ENCODE results near the gene FPGS.

FPGS gene

DNA sequence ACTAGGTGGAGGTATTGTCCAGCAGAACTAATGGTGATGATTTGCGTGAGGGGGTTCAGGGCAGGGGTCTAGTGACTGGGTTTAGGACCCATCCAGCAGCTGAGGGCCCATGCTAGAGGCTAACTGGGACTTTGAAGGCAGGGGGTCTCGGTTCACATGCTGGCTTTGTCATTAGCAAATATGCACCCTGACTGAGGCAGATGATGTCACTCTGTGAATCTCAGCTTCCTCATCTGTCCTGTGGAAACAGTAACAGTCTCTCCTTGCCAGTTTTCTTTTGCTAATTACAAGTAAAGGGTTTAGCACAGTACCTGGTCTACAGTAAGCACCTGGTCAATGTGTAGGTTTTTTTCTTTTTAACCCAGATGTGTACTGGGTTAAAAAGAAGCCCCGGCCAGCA, 29.4 kb upstream of the FPGS start:
- H2AFZ ChIP-seq (ENCODE audit: low read length) = no peak overlapping the region
- no peaks in the 10 kb centered on the region for H3K36me3 ChIP-seq (ENCODE audit: insufficient read depth, low read length)
- H3K79me2 ChIP-seq (ENCODE audit: insufficient read depth, low read length) = no peaks in the 10 kb centered on the region; the same call in 1 of the 2 replicates
- no peaks in the 10 kb centered on the region for H3K27me3 ChIP-seq (ENCODE audit: insufficient read depth, low read length)
- no peak overlapping the region; the same call in 1 of the 2 replicates for H3K9ac ChIP-seq (ENCODE audit: low read length)
- H3F3A ChIP-seq (ENCODE audit: insufficient read depth, low read length) = no peaks in the 10 kb centered on the region
- H3K27ac ChIP-seq (ENCODE audit: low read depth, low read length, poor library complexity, severe bottlenecking) = peak overlapping the region; percentile 95
- H3K4me3 ChIP-seq (ENCODE audit: low read depth, low read length, poor library complexity, severe bottlenecking) = no peak overlapping the region
- no peak overlapping the region for H3K4me2 ChIP-seq (ENCODE audit: low read length)
- H4K20me1 ChIP-seq (ENCODE audit: insufficient read depth, low read length) = no peaks in the 10 kb centered on the region
- peaks cover 61% of the 10 kb centered on the region for H3K4me1 ChIP-seq (ENCODE audit: insufficient read depth, low read length, severe bottlenecking)
- H3K9me2 ChIP-seq (ENCODE audit: low read depth, low read length) = no peaks in the 10 kb centered on the region
- no peak for TF ChIP-seq EZH2 (IDR thresholded peaks at IDR 0.05; ENCODE audit: borderline replicate concordance, low read length)
- no peaks in the 10 kb centered on the region for H3K9me3 ChIP-seq (ENCODE audit: low read length)

DNA sequence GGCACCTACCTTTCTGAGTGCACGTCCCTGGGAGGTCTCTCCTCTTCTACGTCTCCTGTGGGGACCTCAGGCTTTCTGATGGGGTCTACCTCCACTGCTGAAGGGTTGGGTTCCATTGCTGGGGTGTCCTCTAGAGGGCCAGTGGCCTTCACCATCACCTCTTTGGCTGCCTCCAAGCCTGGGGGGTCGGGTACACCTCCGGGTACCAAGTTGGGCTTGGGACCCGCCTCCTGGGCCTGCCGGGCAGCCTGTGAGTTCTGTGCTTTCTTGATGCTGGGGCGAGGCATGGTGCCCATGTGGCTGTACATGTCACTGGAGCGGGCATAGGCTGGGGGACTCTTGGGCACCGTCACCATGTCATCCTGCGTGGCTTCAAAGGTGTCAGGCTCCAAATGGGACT, 28.7 kb upstream of the FPGS start:
- no peak for TF ChIP-seq EZH2 (IDR thresholded peaks at IDR 0.05; ENCODE audit: borderline replicate concordance, low read length)
- TF ChIP-seq, protein P1, sequence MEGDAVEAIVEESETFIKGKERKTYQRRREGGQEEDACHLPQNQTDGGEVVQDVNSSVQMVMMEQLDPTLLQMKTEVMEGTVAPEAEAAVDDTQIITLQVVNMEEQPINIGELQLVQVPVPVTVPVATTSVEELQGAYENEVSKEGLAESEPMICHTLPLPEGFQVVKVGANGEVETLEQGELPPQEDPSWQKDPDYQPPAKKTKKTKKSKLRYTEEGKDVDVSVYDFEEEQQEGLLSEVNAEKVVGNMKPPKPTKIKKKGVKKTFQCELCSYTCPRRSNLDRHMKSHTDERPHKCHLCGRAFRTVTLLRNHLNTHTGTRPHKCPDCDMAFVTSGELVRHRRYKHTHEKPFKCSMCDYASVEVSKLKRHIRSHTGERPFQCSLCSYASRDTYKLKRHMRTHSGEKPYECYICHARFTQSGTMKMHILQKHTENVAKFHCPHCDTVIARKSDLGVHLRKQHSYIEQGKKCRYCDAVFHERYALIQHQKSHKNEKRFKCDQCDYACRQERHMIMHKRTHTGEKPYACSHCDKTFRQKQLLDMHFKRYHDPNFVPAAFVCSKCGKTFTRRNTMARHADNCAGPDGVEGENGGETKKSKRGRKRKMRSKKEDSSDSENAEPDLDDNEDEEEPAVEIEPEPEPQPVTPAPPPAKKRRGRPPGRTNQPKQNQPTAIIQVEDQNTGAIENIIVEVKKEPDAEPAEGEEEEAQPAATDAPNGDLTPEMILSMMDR (IDR thresholded peaks at IDR 0.05; ENCODE audit: low read length) = no peak
- peak overlapping the region; percentile 95 for H3K27ac ChIP-seq (ENCODE audit: low read depth, low read length, poor library complexity, severe bottlenecking)

GRCh38 chr9:127776195-127776923, 26.3 kb upstream of the FPGS start:
- H3K36me3 ChIP-seq (ENCODE audit: insufficient read depth, low read length) = no peaks in the 10 kb centered on the region
- H3K9me3 ChIP-seq (ENCODE audit: low read length) = no peaks in the 10 kb centered on the region
- TF ChIP-seq, protein P1 (IDR thresholded peaks at IDR 0.05; ENCODE audit: low read length) = peak; percentile 17; the same call in 1 of the 2 replicates
- TF ChIP-seq EZH2 (IDR thresholded peaks at IDR 0.05; ENCODE audit: borderline replicate concordance, low read length) = no peak
- H2AFZ ChIP-seq (ENCODE audit: low read length) = no peak overlapping the region
- no peaks in the 10 kb centered on the region; the same call in 1 of the 2 replicates for H3K79me2 ChIP-seq (ENCODE audit: insufficient read depth, low read length)
- peak overlapping the region; percentile 71 for H3K4me3 ChIP-seq (ENCODE audit: low read depth, low read length, poor library complexity, severe bottlenecking)
- H3F3A ChIP-seq (ENCODE audit: insufficient read depth, low read length) = no peaks in the 10 kb centered on the region
- H3K4me1 ChIP-seq (ENCODE audit: insufficient read depth, low read length, severe bottlenecking) = peaks cover 69% of the 10 kb centered on the region
- H4K20me1 ChIP-seq (ENCODE audit: insufficient read depth, low read length) = no peaks in the 10 kb centered on the region
- peak overlapping the region; percentile 82 for H3K9ac ChIP-seq (ENCODE audit: low read length)
- H3K27ac ChIP-seq (ENCODE audit: low read depth, low read length, poor library complexity, severe bottlenecking) = peak overlapping the region; percentile 95
- H3K4me2 ChIP-seq (ENCODE audit: low read length) = peak overlapping the region; percentile 71
- no peaks in the 10 kb centered on the region for H3K9me2 ChIP-seq (ENCODE audit: low read depth, low read length)
- no peaks in the 10 kb centered on the region for H3K27me3 ChIP-seq (ENCODE audit: insufficient read depth, low read length)

More for the DNA sequence above, 28.7 kb upstream of the FPGS start:
- H3K9me3 ChIP-seq (ENCODE audit: low read length) = no peaks in the 10 kb centered on the region
- no peaks in the 10 kb centered on the region for H3K27me3 ChIP-seq (ENCODE audit: insufficient read depth, low read length)
- no peaks in the 10 kb centered on the region for H3F3A ChIP-seq (ENCODE audit: insufficient read depth, low read length)
- H3K9ac ChIP-seq (ENCODE audit: low read length) = no peak overlapping the region
- no peaks in the 10 kb centered on the region for H3K9me2 ChIP-seq (ENCODE audit: low read depth, low read length)
- peaks cover 68% of the 10 kb centered on the region for H3K4me1 ChIP-seq (ENCODE audit: insufficient read depth, low read length, severe bottlenecking)
- H3K79me2 ChIP-seq (ENCODE audit: insufficient read depth, low read length) = no peaks in the 10 kb centered on the region; the same call in 1 of the 2 replicates
- H3K4me2 ChIP-seq (ENCODE audit: low read length) = no peak overlapping the region
- H3K4me3 ChIP-seq (ENCODE audit: low read depth, low read length, poor library complexity, severe bottlenecking) = no peak overlapping the region
- no peaks in the 10 kb centered on the region for H4K20me1 ChIP-seq (ENCODE audit: insufficient read depth, low read length)
- H3K36me3 ChIP-seq (ENCODE audit: insufficient read depth, low read length) = no peaks in the 10 kb centered on the region
- no peak overlapping the region for H2AFZ ChIP-seq (ENCODE audit: low read length)
